Measurements from ENCODE around the gene TENM4. TPM values are rescaled to one million over a fixed set of nuclear protein-coding genes. Genes with fewer than 3 reads are reported as not detected.

Gene TENM4
- polyA plus RNA-seq, 1 of the 3 experiments (the other 2 are of a cell fraction): 16.7 TPM

- H3K9me2 ChIP-seq: no peaks in the 10 kb centered on the region
- H3K4me1 ChIP-seq (ENCODE audit: control insufficient read depth in 1 of 2, insufficient read depth in 2 of 2, low read depth in 1 of 2, low read length in 1 of 2): peaks cover 0 to 35% of the 10 kb centered on the region in 2 experiments; a peak in 3 of 4 replicates
- TF ChIP-seq RAD21 (IDR thresholded peaks at IDR 0.05; ENCODE audit: low read length) (peak; percentile 35), JUND (IDR thresholded peaks at IDR 0.05) (no peak)
- H3K27ac ChIP-seq (ENCODE audit: low read depth in 2 of 2, low read length in 1 of 2): peak overlapping the region in 1 of 2 experiments; percentile 93; a peak in 2 of 4 replicates
- no peak overlapping the region for H3K4me3 ChIP-seq (ENCODE audit: low read depth in 2 of 2, low read length in 1 of 2)
- ChIA-PET POLR2A (no interaction called here), CTCF (interaction anchor here (0.7 to 4.3 kb wide), 8 partner anchors 10 to 246 kb away, joined by 3 to 21 read pairs (median 4); no protein-coding TSS in a partner anchor)
- H3F3A ChIP-seq (replicated peaks; ENCODE audit: insufficient read depth): no peaks in the 10 kb centered on the region
- H3K79me2 ChIP-seq (ENCODE audit: insufficient read depth): no peaks in the 10 kb centered on the region
- DNase-seq: no peak
- no peak overlapping the region for H2AFZ ChIP-seq (ENCODE audit: low read depth)
- peaks cover 0 to 2% of the 10 kb centered on the region in 2 experiments for H3K36me3 ChIP-seq (replicated peaks in 1 of 2; ENCODE audit: control insufficient read depth in 1 of 2, insufficient read depth in 2 of 2, low read length in 1 of 2)
- H3K27me3 ChIP-seq (ENCODE audit: insufficient read depth): no peaks in the 10 kb centered on the region
- WGBS (ENCODE audit: low lambda C conversion rate): 73% methylated on average over 5 of the region's 5 CpGs
- H3K4me2 ChIP-seq: no peak overlapping the region
- H4K20me1 ChIP-seq (ENCODE audit: insufficient read depth): no peaks in the 10 kb centered on the region
- H3K9me3 ChIP-seq: no peaks in the 10 kb centered on the region
- H3K9ac ChIP-seq: no peak overlapping the region
Measured at GRCh38 chr11:78841456-78842060, 599.3 kb downstream of the TENM4 start.

DNA sequence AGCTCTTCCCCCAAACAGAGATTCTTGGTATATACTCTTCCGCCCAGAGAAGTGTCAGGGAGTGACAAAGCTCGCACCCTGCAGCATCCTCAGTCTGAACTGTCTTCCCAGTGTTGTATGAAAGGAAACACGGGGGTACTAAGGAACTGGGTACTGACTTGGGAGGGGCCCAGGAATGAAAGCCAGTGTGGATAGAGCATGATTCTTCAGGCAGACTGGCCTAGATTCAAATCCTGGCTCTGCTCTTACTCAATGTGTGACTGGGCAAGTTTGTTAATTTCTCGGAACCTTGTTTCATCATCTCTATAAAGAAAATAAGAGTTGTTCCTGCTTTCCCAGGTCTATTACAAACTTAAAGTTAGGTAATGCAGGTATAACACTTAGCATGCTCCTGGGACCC, 600.2 kb downstream of the TENM4 start:
- Histone ChIP-seq H3K27ac (ENCODE audit: low read depth in 2 of 2, low read length in 1 of 2) (peak overlapping the region; percentile 69 to 93; a peak in 3 of 4 replicates), H3K9me2 (no peaks in the 10 kb centered on the region), H3F3A (replicated peaks; ENCODE audit: insufficient read depth) (no peaks in the 10 kb centered on the region), H3K9me3 (no peaks in the 10 kb centered on the region), H3K4me2 (peak overlapping the region; percentile 51; the same call in 1 of the 2 replicates), H3K27me3 (ENCODE audit: insufficient read depth) (no peaks in the 10 kb centered on the region), H3K79me2 (ENCODE audit: insufficient read depth) (no peaks in the 10 kb centered on the region), H3K36me3 (replicated peaks in 1 of 2; ENCODE audit: control insufficient read depth in 1 of 2, insufficient read depth in 2 of 2, low read length in 1 of 2) (no peaks in the 10 kb centered on the region), H3K9ac (no peak overlapping the region), H3K4me1 (ENCODE audit: control insufficient read depth in 1 of 2, insufficient read depth in 2 of 2, low read depth in 1 of 2, low read length in 1 of 2) (peaks cover 0 to 27% of the 10 kb centered on the region in 2 experiments; a peak in 3 of 4 replicates), H4K20me1 (ENCODE audit: insufficient read depth) (no peaks in the 10 kb centered on the region), H2AFZ (ENCODE audit: low read depth) (no peak overlapping the region), H3K4me3 (ENCODE audit: low read depth in 2 of 2, low read length in 1 of 2) (no peak overlapping the region; a peak in 1 of 4 replicates)
- no peak for TF ChIP-seq MEF2A (IDR thresholded peaks at IDR 0.05; ENCODE audit: borderline replicate concordance, low read depth)
- TF ChIP-seq RCOR1 (IDR thresholded peaks at IDR 0.05; ENCODE audit: low read length): no peak
- TF ChIP-seq NFIC (IDR thresholded peaks at IDR 0.05; ENCODE audit: borderline replicate concordance): no peak
- no peak for TF ChIP-seq NRF1 (IDR thresholded peaks at IDR 0.05; ENCODE audit: low read depth, low read length)
- no peak for TF ChIP-seq FOXM1 (IDR thresholded peaks at IDR 0.05; ENCODE audit: low read depth)
- TF ChIP-seq GABPA (IDR thresholded peaks at IDR 0.05; ENCODE audit: low read depth): no peak
- no peak for TF ChIP-seq USF2 (IDR thresholded peaks at IDR 0.05; ENCODE audit: borderline replicate concordance, low read depth, low read length)
- no peak for TF ChIP-seq GATA2 (CRISPR knock-in tag; IDR thresholded peaks at IDR 0.05)
- no peak for TF ChIP-seq SMC3 (IDR thresholded peaks at IDR 0.05; ENCODE audit: low read depth, low read length)
- no peak for TF ChIP-seq PBX3 (IDR thresholded peaks at IDR 0.05)
- TF ChIP-seq MXI1 (IDR thresholded peaks at IDR 0.05; ENCODE audit: low read depth, low read length): no peak
- no peak for TF ChIP-seq TAF1 (IDR thresholded peaks at IDR 0.05; ENCODE audit: borderline replicate concordance, low read depth, low read length)
- TF ChIP-seq, protein P1, sequence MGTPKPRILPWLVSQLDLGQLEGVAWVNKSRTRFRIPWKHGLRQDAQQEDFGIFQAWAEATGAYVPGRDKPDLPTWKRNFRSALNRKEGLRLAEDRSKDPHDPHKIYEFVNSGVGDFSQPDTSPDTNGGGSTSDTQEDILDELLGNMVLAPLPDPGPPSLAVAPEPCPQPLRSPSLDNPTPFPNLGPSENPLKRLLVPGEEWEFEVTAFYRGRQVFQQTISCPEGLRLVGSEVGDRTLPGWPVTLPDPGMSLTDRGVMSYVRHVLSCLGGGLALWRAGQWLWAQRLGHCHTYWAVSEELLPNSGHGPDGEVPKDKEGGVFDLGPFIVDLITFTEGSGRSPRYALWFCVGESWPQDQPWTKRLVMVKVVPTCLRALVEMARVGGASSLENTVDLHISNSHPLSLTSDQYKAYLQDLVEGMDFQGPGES (IDR thresholded peaks at IDR 0.05; ENCODE audit: low read depth, low read length): no peak
- no peak for TF ChIP-seq JUND (IDR thresholded peaks at IDR 0.05)
- 63% methylated on average over 4 of the region's 4 CpGs for WGBS (ENCODE audit: low lambda C conversion rate)
- ChIA-PET CTCF (interaction anchor here (1.0 to 4.3 kb wide), 7 partner anchors 9 to 194 kb away, joined by 3 to 21 read pairs (median 5); no protein-coding TSS in a partner anchor), POLR2A (interaction anchor here (0.6 to 0.9 kb wide), 2 partner anchors 10 to 145 kb away, joined by 3 to 6 read pairs; no protein-coding TSS in a partner anchor)
- no peak for DNase-seq

Data from SK-N-SH (cell line).